Adrenal gland (tissue), 12 donors: Measurements from ENCODE around the gene PTPRN2. TPM values are rescaled to one million over a fixed set of nuclear protein-coding genes. Genes with fewer than 3 reads are reported as not detected.
"Not testable (repeated sequence)": the region's sequence is repeated elsewhere in the genome, so short reads cannot be mapped to it uniquely, and the experiment has no call there.

Experiments
- DNase-seq, 7 donors: peaks; one replicate each; pipeline ENCODE4 v3.0.0-alpha.2; 2019 to 2020
- H3K27ac ChIP-seq, 5 donors: fragments of 200-600 bp; sonication (generic) in 4 of 5; 1 replicate in 3 of 5; 2 replicates in 2 of 5; pipeline versions ENCODE4 v1.5.1 to v1.8.0; 2016 to 2020; ENCODE audit warnings: mild to moderate bottlenecking in 1 of 5
- H3K27me3 ChIP-seq: fragments of 200-600 bp; 2 replicates; pipeline ENCODE4 v1.8.0; 2021
- H3K36me3 ChIP-seq, 2 donors: fragments of 200-600 bp; replicated peaks in 1 of 2; 1 replicate in 1 of 2; 2 replicates in 1 of 2; pipeline versions ENCODE4 v1.5.1 to v1.8.0; 2018 to 2022
- H3K4me1 ChIP-seq, 2 donors: fragments of 200-600 bp; replicated peaks in 1 of 2; 1 replicate in 1 of 2; 2 replicates in 1 of 2; pipeline versions ENCODE4 v1.5.1 to v1.8.0; 2018 to 2021
- H3K4me3 ChIP-seq, 4 donors: fragments of 200-600 bp; sonication (generic) in 3 of 4; one replicate each; pipeline ENCODE4 v1.5.1; 2016 to 2018
- H3K9me3 ChIP-seq, 3 donors: fragments of 200-600 bp; sonication (generic) in 1 of 3; replicated peaks in 1 of 3; 1 replicate in 2 of 3; 2 replicates in 1 of 3; pipeline versions ENCODE4 v1.5.1 to v1.8.0; 2016 to 2021
- CTCF ChIP-seq, 6 experiments: fragments of 450-650 bp in 4 of 6; fragments of 200-600 bp in 2 of 6; sonication (generic) in 1 of 6; IDR thresholded peaks; 1 replicate in 5 of 6; 2 replicates in 1 of 6; pipeline versions ENCODE4 v1.5.1 to v1.8.0; 2016 to 2021; ENCODE audit warnings: antibody characterized with exemption in 6 of 6, mild to moderate bottlenecking in 2 of 6, moderate library complexity in 1 of 6
- POLR2A ChIP-seq, 2 donors: fragments of 450-650 bp; IDR thresholded peaks; one replicate each; pipeline ENCODE4 v1.6.1; 2017; ENCODE audit warnings: antibody characterized with exemption in 2 of 2, mild to moderate bottlenecking in 2 of 2, moderate library complexity in 1 of 2
- WGBS, 4 donors: extraction: QIAGEN DNeasy Blood & Tissue Kit in 2 of 4; methylation state at CpG; one replicate each; pipeline versions ENCODE4 v1.1.5 to v1.1.7; 2013 to 2017; 5-methylcytosine and 5-hydroxymethylcytosine counted together
- intact Hi-C, 2 donors: fragments of 100-400 bp; cut with DNase I; formaldehyde crosslinking; loops; one replicate each; pipeline versions ENCODE4 v1.14.1 to v1.15.0; 2022 to 2023
- polyA plus RNA-seq, 3 donors: library from polyadenylated mRNA; stranded (reverse); fragments of 200-250 nt in 2 of 3; fragments of 350-450 nt in 1 of 3; fragmentation: Illumina TruSeq in 1 of 3; extraction: RNeasy Lipid Tissue Mini Kit (QIAGEN cat#74804) in 1 of 3; gene quantifications; one replicate each; pipeline ENCODE4 v1.2.3, GENCODE V29; 2013 to 2014
- total RNA-seq, 9 donors: library from RNA; depleted of rRNA in 4 of 9; stranded (reverse); fragments of >200 nt in 4 of 9; fragments of 120-200 nt in 1 of 9; fragmentation: NEBNext Ultra II Directional in 1 of 9; extraction: Animal tissue kit (Norgen Biotek cat#: 25700) in 1 of 9; gene quantifications; one replicate each; pipeline versions ENCODE4 v1.1.0 to v1.2.4, GENCODE V29; 2013 to 2023
- donor health status: healthy with polysubstance abuse.
- donor health status: Bipolar disorder and iron deficiency.
- donor health status: DM: yes; HTN: yes; CAD: no.
- donor health status: DM: no; HTN: no; CAD: no.
- donor health status: DM: no; HTN: no; CAD: no.
- donor health status: DM: yes; HTN: yes; CAD: no.

PTPRN2 gene
- total and polyA plus RNA-seq, 12 donors: 2.2 to 16.2 (median 3.4) TPM

GRCh38 chr7:158345731-158346130, 241.9 kb downstream of the PTPRN2 start:
- Histone ChIP-seq H3K36me3 (no peaks in the 10 kb centered on the region), H3K27ac (no peak overlapping the region), H3K27me3 (no peaks in the 10 kb centered on the region), H3K4me1 (no peaks in the 10 kb centered on the region), H3K9me3 (no peaks in the 10 kb centered on the region), H3K4me3 (no peak overlapping the region)
- 65 to 69% (median 67%) methylated on average over 6 of the region's 6 CpGs for WGBS, 4 donors
- intact Hi-C loops: no loop called here
- DNase-seq: peak in 1 of 7 donors; percentile 20
- TF ChIP-seq CTCF (IDR thresholded peaks at IDR 0.05) (no peak), POLR2A (IDR thresholded peaks at IDR 0.05) (no peak)

GRCh38 chr7:158344706-158345300, 242.8 kb downstream of the PTPRN2 start:
- peak in 1 of 7 donors; percentile 18 for DNase-seq
- H3K4me1 ChIP-seq: no peaks in the 10 kb centered on the region
- intact Hi-C loops: no loop called here

GRCh38 chr7:158343936-158344455, 243.6 kb downstream of the PTPRN2 start:
- TF ChIP-seq POLR2A (IDR thresholded peaks at IDR 0.05) (no peak), CTCF (IDR thresholded peaks at IDR 0.05) (no peak)
- DNase-seq: peak in 1 of 7 donors; percentile 35
- Histone ChIP-seq H3K27me3 (no peaks in the 10 kb centered on the region), H3K4me3 (no peak overlapping the region), H3K4me1 (no peaks in the 10 kb centered on the region), H3K36me3 (no peaks in the 10 kb centered on the region), H3K9me3 (no peaks in the 10 kb centered on the region), H3K27ac (no peak overlapping the region)
- intact Hi-C loops: no loop called here
- 65 to 76% (median 71%) methylated on average over 7 to 10 of the region's 10 CpGs for WGBS, 4 donors

More at GRCh38 chr7:158344706-158345300, 242.8 kb downstream of the PTPRN2 start:
- Histone ChIP-seq H3K27me3 (no peaks in the 10 kb centered on the region), H3K27ac (no peak overlapping the region), H3K4me3 (no peak overlapping the region), H3K9me3 (no peaks in the 10 kb centered on the region), H3K36me3 (no peaks in the 10 kb centered on the region)
- WGBS, 4 donors: 73 to 82% (median 78%) methylated on average over 10 to 11 of the region's 11 CpGs
- TF ChIP-seq CTCF (IDR thresholded peaks at IDR 0.05) (no peak), POLR2A (IDR thresholded peaks at IDR 0.05) (no peak)

- Histone ChIP-seq H3K36me3 (no peaks in the 10 kb centered on the region), H3K9me3 (no peaks in the 10 kb centered on the region), H3K27ac (no peak overlapping the region), H3K27me3 (no peaks in the 10 kb centered on the region), H3K4me3 (no peak overlapping the region), H3K4me1 (no peaks in the 10 kb centered on the region)
- no peak for TF ChIP-seq CTCF (IDR thresholded peaks at IDR 0.05)
- TF ChIP-seq POLR2A (IDR thresholded peaks at IDR 0.05): no peak
- intact Hi-C loops: no loop called here
- no peak for DNase-seq
- 90 to 93% (median 93%) methylated on average over 18 to 20 of the region's 20 CpGs for WGBS, 4 donors
Observed at GRCh38 chr7:158343526-158343925, 244.1 kb downstream of the PTPRN2 start.

- WGBS, 4 donors: 78 to 86% (median 80%) methylated on average over 13 to 15 of the region's 15 CpGs
- H3K4me1 ChIP-seq, H3K4me3 ChIP-seq, H3K27me3 ChIP-seq, H3K9me3 ChIP-seq, H3K36me3 ChIP-seq, intact Hi-C loops, H3K27ac ChIP-seq: not testable (repeated sequence)
- peak in 1 of 7 donors; percentile 37 for DNase-seq
Observed at GRCh38 chr7:158341097-158341496, 246.5 kb downstream of the PTPRN2 start.

- H3K4me3 ChIP-seq, H3K9me3 ChIP-seq, intact Hi-C loops, H3K27me3 ChIP-seq, H3K27ac ChIP-seq, H3K36me3 ChIP-seq, H3K4me1 ChIP-seq: not testable (repeated sequence)
- peak in 1 of 7 donors; percentile 57 for DNase-seq
- 63 to 78% (median 72%) methylated on average over 9 of the region's 9 CpGs for WGBS, 4 donors
Observed at GRCh38 chr7:158336952-158337351, 250.7 kb downstream of the PTPRN2 start.

GRCh38 chr7:158332516-158332915, 255.1 kb downstream of the PTPRN2 start:
- intact Hi-C loops, H3K9me3 ChIP-seq, H3K4me3 ChIP-seq, H3K36me3 ChIP-seq, H3K27ac ChIP-seq, H3K4me1 ChIP-seq, H3K27me3 ChIP-seq: not testable (repeated sequence)
- DNase-seq: peak in 1 of 7 donors; percentile 57
- 27 to 85% (median 72%) methylated on average over 1 to 4 of the region's 5 CpGs for WGBS, 4 donors
